ENCODE measurements around the gene ITGA11.
"Not testable (repeated sequence)": the region's sequence is repeated elsewhere in the genome, so short reads cannot be mapped to it uniquely, and the experiment has no call there.

ITGA11 gene

DNA sequence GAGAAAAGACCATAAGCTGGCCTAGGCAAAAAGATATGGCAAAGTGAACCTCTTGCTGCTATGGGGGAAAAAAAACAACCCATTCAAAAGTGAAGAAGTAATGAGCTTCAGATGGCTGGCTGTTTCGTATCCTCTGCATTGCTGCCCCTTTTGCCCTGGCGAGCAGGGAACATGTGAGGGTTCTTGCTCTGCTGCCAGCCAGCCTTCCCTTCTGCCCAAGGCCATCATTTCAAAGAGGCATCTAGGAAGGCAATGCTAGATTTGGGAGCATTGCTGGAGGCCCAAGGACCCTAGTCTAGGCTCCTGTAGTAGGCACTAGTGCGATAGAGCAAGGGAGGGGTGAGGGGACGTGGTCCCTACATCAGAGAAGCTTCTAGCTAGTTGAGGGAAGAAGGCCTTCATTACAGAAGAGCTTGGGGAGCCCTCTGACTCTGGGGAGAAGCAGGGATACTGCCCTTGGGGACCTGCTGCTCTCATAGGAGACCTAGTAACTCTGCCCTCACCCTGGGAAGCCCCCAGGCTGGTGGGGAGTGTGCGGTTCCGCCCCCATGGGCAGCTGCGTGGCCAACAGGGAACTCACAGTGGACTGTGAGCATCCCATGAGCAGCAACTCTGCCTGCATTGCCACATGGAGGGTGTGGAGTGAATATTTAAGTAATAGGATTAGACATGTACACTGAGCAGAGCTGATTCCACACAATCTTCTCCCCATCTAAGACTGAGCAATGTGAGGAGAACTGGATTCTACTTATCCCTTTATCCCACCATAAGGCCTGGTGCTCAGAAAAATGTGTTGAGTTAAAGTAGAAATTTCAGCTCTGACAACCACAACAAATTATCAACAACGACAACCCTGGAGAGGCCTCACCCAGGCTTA lies 21.3 kb downstream of the ITGA11 start:
- DNase-seq, result no peak

GRCh38 chr15:68409736-68410370 lies 22.1 kb downstream of the ITGA11 start:
- no peak for DNase-seq

GRCh38 chr15:68408971-68409370 lies 23.0 kb downstream of the ITGA11 start:
- DNase-seq, result no peak

DNA sequence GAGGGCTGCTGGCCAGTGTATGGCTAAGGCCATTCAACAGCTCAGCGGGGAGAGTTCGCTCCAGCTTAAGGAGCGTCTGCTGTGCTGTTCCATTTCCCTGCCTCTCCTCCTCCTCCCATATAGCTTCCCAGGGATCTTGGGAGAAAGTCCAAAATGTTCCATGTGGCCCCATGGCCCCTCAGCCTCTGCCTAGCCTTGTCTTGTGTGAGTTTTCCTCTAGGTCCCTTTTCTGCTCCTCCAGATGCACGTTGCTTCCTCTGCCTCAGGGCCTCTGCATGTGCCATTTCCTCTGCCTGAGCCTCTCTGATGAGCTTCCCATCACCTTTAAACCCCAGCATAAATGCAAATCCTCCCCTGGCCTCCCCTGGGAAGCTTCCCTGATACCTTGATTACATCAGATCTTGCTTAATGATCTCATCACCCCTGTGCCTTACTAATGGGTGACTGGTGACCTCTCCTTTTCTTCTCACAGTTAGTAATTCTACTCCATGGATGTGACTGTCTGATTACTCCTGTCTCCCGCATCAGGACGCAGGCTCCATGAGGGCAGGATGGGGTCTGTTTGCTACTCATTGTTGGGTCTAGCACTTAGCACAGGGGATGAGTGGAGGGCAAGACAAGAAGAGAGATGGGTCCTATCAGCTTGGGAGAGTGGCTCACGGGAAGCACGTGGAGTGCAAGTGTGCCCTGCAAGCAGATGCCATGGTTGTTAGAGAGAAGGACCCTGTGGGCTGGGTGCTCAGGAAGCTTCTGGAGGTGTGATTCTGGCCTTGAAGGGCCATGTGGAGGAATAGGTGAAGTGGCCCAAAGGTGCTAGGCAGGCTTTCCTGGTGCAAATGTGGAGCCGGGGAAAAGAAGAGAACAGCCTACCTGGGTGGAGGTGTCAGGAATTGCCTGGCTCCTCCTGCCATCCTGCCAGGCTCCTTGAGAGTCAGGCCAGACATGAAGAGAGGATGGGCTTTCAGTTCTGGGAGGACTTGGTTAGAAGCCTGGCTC lies 23.8 kb downstream of the ITGA11 start:
- DNase-seq, result no peak

DNA sequence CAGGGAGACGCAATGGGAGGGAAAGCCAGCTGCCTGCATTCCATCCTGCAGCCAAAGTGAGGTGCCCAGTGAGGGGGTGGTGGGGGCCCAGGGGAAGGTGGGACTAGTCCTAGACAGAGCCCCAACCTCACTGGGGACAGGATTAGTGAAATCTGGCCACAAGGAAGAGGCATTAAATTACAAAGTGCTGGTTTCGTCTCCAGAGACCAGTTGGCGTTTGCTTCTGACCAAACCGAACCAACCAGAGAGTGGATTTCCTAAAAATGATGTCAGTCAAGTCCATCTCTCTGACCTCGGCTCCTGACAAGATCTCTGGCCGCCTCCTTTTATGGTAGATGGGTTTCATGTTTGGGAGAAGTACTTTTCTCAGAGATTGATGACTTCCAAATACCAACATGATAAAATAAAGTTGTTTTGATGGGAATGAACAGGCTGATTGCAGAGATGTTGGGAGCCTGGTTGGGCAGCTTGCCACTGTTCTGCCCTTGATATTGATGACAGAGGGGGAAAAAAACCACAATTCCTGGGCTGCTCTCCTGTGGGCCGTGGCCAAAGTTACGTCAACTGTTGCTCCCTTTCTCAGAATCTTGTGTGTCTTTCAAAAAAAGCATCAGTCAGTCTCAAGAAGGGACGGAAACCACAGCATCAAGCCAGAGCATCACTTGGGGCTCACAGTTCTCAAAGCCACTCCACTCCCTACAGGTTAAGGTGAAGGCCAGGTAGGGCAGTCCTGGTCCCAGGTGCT lies 24.6 kb downstream of the ITGA11 start:
- no peak for DNase-seq

- no peak for DNase-seq
Observed at GRCh38 chr15:68405378-68406250, 26.3 kb downstream of the ITGA11 start.

DNA sequence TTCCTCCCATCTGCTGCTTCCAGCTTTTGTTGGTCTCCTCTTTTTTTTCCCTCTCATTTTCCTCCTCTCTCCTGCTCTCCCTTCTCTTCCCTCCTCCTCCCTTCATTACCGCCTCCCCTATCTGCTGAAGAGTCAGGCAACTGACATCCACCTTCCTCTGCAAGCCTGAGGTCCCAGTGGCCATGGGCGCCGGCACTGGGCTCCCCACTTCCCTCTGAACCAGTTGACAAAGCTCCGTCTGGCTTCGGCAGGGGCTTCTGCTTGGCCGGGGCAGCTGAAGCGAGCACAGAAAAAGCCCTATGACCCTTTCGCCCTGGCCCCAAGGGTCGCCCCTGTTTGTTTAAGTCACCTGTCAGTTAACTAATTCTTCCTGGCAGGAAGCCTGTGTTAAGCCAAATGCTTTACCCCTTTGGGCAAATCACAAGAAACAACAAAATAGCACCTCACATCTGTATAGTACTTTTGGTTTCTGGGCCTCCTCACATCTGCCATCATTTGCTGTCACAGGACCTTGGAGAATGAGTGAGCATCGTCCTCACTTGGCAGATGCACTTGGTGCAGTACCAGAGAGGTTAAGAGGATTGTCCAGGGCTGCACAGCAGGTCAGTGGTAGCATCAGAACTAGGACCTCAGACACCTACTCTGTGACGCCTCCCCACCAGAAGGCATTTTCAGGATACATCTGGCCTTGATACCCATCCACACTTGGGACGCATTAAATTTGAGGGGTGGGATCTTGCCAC lies 27.7 kb downstream of the ITGA11 start:
- DNase-seq, result no peak

GRCh38 chr15:68403161-68403941 lies 28.6 kb downstream of the ITGA11 start:
- no peak for DNase-seq

DNA sequence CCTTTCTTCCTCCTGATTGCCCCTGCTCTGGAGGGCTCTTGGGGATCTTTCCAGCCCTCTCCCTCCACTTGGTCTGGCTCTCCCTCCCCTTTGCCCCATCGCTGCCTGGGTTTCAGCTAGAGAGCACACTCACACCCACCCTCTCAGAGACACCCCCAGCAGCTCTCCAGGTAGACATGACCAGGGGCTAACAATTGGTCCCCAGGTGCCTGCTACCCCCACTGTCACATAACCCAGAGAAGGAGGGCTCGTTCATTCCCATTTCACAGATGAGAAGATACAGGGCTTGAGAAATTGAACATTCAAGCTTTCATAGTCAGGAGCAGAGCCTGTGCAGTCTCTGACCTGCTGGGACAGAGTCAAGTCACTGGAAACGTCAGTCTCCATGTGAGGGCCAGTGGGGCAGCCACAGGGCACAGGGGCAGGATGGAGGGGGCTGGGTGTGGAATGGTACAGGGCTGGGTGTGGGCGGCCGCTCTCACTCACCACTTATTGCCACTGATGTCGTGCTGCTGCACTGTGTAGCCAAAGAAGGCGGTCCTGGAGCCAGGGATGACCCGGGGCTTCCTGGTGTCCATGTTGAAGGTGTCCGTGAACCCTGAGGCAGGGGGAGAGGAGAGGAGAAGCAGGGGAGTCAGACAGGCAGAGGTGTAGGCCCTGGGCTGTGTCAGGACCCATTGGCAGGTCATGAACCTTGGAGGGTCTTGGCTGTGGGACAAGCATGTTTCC lies 29.4 kb downstream of the ITGA11 start:
- no peak for DNase-seq

GRCh38 chr15:68401496-68402431 lies 30.2 kb downstream of the ITGA11 start:
- DNase-seq, result no peak

DNA sequence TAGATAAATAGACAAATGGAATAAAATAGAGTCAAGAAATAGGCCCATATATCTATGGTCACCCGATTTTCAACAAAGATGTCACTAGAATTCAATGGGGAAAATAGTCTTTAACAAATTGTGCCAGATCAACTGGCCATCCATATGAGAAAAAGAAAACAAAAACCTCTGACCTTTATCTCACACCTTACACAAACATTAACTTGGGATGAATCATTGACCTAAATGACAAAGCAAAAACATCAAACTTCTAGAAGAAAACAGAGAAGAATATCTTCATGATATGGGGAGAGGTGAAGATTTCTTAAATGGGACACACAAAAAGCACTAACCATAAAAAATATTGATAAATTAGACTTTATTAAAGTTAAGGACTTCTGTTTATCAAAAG lies 31.9 kb downstream of the ITGA11 start:
- no peak for DNase-seq

DNA sequence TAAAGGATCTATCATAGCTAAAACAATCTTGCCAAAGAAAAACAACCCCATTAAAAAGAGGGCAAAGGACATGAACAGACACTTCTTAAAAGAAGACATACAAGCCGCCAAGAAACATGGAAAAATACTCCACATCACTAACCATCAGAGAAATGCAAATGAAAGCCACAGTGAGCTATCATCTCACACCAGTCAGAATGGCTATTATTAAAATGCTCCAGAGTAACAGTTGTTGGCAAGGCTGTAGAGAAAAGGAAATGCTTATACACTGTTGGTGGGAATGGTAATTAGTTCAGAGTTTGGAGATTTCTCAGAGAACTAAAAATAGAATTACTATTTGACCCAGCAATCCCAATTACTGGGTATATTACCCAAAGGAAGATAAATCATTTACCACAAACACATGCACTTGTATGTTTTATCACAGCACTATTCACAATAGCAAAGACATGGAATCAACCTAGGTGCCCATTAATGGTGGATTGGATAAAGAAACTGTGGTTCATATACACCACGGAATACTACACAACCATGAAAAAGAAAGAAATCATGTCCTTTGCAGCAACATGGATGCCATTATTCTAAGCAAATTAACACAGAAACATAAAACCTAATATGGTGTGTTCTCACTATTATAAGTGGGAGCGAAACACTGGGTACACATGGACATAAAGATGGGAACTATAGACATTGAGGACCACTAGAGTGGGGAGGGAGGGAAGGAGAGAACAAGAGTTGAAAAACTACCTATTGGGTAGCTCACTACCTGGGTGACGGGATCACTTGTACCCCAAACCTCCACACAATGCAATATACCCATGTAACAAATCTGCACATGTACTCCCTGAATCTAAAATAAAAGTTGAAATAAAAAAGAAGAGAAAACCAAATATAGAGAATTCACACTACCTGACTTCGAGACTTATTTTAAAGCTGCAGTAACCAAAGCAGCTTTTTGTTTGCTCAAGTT lies 32.6 kb downstream of the ITGA11 start:
- no peak for DNase-seq

GRCh38 chr15:68397999-68398398 lies 34.0 kb downstream of the ITGA11 start:
- not testable (repeated sequence) for DNase-seq

DNA sequence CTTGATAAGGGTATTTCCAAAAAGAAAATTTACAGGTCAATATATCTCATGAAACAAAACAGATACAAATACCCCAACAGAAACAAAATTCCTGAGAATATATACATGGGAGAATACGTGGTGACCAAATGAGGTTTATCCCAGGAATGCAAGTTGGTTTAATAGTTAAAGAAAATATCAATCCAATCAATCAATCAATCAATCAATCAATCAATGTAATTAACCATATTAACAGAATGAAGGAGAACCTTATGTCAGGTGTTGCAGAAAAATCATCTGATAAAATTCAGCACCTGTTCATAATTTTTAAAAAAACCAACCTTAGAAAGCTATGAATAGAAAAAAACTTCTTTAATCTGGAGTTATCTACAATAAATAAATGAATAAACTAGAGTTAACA lies 35.9 kb downstream of the ITGA11 start:
- no peak for DNase-seq

DNA sequence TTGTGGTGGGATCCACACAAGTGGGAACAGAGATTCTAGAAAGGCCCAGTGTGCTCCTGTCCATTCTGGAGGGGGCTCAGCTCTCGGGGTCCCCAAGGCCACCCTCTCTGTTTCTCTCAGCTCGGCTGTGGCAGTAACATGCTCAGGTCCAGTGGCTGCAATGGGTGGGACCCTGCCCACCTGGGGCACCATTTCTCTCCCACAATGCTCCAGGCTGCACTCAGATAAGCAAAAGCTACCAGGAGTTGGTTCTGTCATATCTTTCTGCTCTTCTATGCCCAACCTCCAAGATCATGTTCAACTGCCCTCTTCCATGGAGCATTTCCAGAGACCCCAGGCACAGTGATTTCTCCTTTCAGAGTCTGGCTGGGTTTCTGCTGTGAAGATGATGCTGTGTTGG lies 40.8 kb downstream of the ITGA11 start:
- no peak for DNase-seq

DNA sequence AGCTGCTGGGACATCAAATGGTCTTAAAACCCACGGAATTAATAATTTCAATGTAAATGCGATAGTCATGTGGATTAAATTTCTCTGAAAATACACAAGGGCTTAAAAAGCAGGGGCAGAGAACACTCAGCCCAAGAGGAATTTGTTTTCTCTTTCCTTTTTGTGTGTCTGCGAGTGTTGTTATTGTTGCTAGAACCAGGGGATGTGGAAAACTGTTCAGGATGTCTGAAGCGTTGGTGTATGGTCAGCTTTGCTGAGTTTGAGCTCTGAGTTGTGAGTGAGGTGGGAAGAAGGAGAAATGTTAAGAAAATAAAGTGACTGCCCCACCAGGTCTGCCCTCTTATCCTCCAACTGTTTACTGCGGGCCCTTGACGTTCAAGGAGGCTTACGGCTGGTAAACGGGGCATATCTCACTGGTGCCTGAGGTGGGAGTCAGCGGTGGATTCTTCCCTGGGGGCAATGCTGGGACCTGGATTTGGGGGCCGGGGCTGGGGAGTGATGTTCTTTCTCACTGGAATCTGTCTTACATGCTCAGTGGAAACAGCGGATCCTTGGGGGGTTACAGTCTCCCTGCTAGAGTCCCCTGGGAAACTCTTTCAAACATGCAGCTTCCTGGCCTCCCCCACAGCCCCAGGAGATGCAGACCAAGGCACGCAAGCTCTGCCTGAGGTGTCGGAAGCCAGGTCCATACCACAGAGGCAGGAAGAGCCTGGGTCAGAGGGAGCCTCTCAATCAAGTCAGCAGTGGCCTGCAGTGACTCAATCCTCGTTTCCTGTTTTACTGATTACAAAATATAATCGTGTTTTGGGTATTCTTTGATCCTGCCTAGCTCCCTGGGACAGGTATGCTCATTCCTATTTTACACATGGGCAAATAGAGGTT lies 41.8 kb downstream of the ITGA11 start:
- DNase-seq, result no peak
